HG02852 (cell line): ENCODE measurements around the gene EXOC6.

Experiments used
- ATAC-seq: cut with Tn5 transposase; IDR thresholded peaks from one replicate; pipeline ENCODE4 v1.9.1; 2021; ENCODE audit warnings: mild to moderate bottlenecking, moderate library complexity; ENCODE audit not compliant: unreplicated experiment

The EXOC6 gene

DNA sequence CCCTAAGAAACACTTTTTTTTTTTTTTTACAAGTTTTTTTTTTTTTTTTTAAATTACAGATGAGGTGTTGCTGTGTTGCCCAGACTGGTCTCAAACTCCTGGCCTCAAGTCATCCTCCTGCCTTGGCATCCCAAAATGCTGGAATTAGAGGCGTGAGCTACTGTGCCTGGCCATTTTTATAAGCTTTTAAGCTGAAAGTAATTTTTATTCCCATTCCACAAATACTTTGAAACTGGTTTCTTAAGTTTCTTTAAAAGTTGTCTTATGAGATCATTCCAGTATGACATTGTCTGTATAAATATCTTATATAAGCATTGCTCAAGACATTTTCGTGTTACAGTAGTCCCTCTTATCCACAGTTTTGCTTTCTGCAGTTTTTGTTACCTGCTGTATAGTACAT lies 150.9 kb downstream of the EXOC6 start:
- ATAC-seq, result no peak

GRCh38 chr10:93006435-93007039 lies 158.2 kb downstream of the EXOC6 start:
- no peak for ATAC-seq

- ATAC-seq, result no peak
Measured at GRCh38 chr10:93015722-93016121, 167.4 kb downstream of the EXOC6 start.

DNA sequence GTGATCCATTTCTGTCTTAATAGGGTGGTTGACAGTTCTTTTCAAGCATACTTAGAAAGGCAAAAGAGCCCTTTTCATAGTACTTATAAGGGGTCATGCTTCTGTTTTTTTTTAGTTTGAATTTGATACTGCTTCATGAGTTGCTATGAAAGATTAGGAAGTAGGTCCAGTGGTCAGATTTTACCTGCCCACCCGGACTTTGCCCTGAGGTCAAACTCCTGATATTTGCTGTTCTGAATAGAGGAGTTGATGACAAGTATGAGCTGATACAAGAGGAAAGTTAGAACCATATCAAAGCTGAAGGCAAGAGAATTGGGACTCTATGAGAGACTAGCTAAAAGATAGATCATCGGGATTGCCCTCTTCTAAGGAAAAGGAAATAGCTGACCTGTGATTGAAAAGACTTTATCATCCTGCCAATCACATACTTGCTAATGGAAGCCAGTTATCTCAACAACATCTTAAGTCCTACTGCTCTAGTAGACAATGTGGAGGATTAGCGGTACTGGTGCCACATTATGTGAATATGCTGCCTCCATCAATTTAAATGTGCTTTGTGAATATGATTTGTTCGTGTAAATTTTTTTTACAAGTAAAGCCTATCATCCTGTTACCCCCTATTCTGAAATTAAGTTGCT lies 174.8 kb downstream of the EXOC6 start:
- no peak for ATAC-seq

DNA sequence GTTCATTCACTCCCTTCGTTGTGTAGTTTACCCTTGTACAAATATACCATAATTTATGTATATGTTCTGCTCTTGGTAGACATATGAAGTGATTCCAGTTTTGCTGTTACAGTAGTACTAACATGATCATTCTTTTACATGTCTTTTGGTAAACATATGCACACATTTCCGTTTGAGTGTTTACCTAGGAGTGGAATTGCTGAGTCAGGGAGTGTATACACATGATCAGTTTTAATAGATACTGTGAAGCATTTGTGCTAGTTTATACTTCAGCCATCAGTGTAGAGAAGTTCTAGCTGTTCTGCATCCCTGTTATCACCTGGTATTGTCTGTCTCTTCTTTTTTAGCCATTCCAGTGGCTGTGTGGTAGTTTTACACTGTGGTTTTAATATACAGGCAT lies 177.8 kb downstream of the EXOC6 start:
- no peak for ATAC-seq

DNA sequence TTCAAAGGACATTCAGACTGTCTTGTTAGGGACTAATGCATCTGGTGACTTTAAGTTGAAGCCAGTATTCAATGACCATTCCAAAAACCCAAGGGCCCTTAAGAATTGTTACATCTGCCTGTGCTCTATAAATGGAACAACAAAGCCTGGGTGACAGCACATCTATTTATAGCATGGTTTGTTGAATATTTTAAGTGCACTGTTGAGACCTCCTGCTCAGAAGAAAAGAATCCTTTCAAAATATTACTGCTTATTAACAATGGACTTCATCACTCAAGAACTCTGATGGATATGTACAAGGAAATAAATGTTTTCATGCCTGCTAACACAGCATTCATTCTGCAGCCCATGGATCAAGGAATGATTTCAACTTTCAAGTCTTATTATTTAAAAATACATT lies 179.2 kb downstream of the EXOC6 start:
- no peak for ATAC-seq

DNA sequence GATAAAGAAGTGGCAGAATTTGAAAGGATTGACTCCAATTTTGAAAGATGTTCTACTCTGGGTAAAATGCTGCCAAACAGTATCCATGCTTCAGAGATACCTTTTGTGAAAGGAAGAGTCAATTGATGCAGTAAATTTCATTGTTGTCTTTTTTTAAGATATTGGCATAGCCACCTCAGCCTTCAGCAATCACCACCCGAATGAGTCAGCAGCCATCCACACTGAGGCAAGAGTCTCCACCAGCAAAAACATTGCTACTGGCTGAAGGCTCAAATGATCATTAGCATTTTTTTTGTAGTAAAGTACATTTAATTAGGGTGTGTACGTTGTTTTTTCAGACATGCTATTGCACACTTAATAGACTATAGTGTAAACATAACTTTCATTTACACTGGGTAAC lies 180.6 kb downstream of the EXOC6 start:
- no peak for ATAC-seq

DNA sequence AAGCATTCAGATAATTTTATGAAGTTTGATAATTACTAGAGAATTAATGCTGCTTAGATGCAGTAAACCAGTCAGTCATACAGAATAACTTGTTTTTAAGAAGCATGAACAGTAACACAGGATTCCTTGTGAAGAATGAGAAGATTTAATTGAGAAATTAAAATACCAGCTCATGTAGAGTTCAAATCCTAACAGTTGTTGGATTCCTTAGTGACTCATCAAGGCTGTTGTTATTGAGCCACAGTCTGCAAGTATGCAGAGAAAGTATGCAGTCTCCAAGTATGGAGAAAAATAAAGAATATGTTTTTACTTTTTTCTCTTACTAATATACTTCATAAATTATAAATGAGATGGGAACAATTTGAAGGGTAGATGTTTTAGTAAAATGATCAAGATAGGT lies 182.1 kb downstream of the EXOC6 start:
- no peak for ATAC-seq

DNA sequence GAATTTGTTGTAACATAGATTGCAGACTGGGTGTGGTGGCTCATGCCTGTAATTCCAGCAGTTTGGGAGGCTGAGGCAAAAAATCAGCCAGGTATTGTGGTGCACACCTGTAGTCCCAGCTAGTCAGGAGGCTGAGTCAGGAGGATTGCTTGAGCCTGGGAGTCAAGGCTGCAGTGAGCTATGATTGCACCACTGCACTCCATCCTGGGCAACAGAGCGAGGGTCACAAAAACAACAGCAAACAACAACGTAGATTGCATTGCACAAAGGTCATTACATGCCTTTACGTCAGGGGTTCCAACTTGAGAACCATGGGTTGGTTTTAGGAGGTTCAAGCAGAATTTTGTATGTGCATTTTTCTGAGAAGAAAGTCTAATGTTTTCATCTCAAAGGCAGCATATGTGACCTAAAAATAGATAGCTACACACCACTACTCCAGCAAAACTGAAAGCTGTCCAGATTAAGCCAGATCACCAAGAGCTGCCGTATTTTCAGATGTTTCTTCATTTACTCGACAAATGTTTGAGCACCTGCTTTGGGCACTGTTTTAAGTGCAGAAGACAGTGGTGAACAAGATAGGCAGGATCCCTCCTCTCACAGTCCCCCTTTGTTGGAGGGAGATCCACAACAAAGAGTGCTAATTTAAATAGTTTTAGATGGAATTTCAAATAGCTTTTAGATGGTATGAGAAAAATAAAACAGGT lies 183.9 kb downstream of the EXOC6 start:
- ATAC-seq, result no peak

- no peak for ATAC-seq
Measured at GRCh38 chr10:93032809-93033137, 184.5 kb downstream of the EXOC6 start.

GRCh38 chr10:93034426-93034825 lies 186.1 kb downstream of the EXOC6 start:
- ATAC-seq, result no peak

- no peak for ATAC-seq
Measured at GRCh38 chr10:93039110-93039509, 190.8 kb downstream of the EXOC6 start.

DNA sequence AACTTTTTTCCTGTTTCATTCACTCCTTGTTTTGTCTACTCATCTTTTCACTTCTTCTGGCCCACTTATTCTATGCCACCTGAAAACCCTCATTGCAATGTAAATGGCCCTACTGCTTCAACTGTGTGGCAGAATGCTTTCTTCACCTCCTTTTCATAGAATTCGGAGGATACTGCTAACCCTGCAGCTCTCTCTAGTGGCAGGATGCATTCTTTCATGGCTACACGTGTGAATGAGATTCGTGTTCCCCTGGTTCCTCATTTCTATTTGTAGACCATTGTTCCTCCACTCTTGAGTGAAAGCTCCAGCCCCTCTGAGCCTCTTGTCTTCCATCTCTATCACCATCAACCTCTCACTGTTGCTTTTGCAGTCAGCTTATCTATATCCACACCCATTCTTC lies 191.4 kb downstream of the EXOC6 start:
- no peak for ATAC-seq

GRCh38 chr10:93054486-93054885 lies 206.2 kb downstream of the EXOC6 start:
- ATAC-seq, result no peak

DNA sequence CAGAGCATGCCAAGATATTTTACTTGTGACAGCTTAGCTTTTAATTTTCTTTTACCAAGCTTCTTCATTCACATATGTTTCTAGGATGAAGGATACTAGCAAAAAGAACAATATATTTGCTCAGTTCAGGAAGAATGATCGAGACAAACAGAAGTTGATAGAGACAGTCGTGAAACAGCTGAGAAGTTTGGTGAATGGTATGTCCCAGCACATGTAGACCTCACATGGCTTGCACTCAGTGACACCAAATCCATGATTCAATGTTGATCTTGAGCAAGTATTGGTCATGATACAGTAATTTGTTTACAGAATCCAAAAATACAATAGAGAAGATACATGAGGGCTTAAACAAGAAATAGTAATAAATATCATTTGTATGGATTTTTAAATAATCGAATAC lies 209.8 kb downstream of the EXOC6 start:
- ATAC-seq, result no peak

DNA sequence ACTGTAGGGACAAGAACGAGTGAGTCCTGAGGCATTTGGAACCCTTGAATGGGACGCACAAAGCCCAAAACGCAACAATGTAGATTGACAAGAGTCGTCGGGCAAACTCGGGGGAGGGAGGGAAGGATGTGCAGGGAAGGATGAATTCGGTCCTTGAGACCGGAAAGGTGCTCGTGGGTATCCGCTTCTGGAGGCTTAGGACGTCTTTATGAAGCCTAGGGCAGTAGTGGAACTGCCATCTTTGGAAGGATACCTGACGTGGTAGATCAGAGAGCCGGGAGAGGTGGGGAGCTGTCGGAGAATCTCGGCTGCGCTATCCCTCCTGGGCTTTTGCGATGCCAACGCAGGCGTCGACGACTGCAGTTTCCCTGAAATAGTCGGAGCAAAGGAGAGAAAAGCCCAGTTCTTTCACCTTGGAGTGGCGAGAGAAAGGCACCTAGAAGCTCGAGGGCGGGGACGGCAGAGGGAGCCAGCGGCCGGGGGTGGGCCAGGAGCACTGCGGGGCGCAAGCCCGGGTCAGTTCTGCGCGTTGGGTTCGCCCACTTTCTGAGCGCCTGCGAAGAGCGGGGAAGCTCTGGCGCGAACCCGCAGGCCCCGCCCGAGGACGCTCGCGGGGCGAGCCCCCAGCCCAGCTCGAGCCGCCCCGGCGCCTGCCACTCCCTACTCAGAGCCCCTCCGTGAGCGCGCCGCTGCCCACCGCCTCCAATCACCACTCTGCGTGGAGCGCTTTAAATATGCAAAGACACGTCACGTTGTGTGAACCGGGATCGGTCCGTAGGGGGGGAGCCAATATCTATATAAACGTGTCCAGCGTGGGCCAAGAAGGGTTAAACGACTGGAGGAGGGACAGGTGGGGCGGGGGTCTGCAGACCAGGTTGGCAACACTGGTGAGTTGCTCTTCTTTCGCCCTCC lies 211.9 kb downstream of the EXOC6 start, which contains the start of gene CYP26C1:
Gene CYP26C1 (plus strand): TSS at position 824 of the 912 bp plus-strand sequence. CDS start 466 bp downstream, outside the sequence.
- ATAC-seq, result no peak

DNA sequence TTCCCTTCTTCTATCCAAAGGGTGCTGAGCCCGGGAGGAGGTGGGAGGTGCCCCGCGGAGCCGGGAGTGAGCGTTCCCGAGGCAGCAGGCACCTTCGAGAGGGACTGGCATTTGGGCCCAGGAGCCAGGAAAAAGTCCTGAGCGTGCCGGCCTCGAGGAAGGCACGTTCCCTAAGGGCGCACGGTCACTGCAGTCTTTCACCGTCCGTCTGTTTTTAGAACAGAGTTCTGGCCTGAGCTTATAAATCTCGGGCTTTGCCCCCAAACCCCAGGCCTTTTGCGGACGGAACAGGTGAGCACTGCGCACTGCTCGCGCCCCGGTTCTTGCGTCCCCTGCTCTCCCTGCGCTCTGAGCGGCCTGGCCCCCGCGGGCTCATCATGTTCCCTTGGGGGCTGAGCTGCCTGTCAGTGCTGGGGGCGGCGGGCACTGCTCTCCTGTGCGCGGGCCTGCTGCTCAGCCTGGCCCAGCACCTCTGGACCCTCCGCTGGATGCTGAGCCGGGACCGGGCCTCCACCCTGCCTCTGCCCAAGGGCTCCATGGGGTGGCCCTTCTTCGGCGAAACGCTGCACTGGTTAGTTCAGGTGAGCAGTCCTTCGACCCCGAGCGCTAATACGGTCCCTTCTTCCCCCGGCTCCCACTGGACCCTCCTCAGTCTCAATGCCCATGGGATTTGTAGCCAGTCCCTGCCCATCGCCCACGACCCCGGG lies 212.7 kb downstream of the EXOC6 start:
- no peak for ATAC-seq

GRCh38 chr10:93061594-93062513 lies 213.5 kb downstream of the EXOC6 start:
- ATAC-seq, result no peak

DNA sequence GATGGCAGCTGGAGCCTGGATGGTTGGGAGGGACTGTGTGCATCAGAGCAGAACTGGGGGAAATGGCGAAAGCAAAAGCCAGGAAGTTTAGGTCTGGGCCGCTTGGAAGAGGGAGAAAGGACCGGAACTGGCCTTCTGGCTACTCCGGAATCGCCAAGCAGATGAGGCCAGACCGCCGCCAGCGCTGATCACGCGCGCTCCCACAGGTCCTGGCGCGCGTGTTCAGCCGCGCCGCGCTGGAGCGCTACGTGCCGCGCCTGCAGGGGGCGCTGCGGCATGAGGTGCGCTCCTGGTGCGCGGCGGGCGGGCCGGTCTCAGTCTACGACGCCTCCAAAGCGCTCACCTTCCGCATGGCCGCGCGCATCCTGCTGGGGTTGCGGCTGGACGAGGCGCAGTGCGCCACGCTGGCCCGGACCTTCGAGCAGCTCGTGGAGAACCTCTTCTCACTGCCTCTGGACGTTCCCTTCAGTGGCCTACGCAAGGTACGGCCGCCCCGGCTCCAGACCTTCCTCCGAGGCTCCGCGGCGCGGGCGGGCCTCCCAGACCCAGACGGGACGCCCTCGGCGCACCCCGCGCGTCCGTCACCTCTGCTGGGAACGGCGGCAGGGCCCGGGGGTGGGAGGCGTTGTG lies 214.3 kb downstream of the EXOC6 start:
- no peak for ATAC-seq
